Measurements from ENCODE around the gene FBXL16.
A peak's percentile ranks its signal among the peaks of the same experiment; 100 is the strongest.
"Not testable (repeated sequence)": the region's sequence is repeated elsewhere in the genome, so short reads cannot be mapped to it uniquely, and the experiment has no call there.

The FBXL16 gene

DNA sequence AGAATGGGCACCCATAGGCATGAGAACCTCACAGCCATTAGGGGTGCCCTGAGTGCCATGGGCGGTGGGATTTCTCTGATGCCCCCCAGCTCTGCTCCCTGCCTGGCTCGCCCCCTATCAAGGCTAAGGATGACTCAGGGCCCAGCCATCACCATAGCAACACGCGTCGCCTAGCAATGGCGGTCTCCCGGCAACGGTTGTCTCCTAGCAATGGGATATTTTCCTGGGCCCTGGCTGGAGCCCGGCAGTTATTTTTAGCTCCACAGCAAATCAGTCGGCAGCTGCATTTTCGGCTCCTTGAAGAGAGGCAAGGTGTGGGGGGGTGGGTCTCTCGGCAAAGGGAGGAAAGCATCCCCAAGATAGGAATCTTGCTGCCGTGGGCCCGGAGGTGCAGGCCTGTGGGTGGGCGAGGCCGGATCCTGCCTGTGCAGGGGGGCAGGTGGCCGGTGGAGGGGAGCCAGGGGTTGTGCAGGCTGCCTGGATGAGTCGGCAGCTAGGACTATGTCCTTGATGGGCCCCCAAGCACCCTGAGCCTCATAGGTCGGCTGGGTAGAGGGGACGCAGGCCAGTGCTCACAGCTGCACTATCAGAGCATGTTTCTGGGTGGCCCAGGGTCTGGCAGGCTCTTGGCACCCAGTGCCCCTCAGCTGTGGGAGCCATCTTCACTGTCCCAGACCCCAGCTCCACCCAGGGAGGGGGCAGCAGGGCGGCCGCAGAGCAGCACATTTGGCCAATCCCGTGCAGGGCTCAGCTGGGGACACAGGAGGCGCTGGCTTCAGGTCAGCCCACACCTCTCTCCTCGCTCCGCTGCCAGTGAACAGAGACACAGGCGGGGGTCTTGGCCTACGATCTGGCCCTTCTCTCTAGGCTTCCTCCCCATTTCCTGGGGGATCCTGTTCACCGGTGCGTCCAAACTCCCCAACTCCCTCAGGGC, 4.2 kb upstream of the FBXL16 start:
- DNase-seq, result no peak

GRCh38 chr16:708959-709358, 3.4 kb upstream of the FBXL16 start:
- no peak for DNase-seq

- DNase-seq, result no peak
Measured at GRCh38 chr16:708019-708418, 2.4 kb upstream of the FBXL16 start.

- no peak for DNase-seq
Measured at GRCh38 chr16:707062-707538, 1.5 kb upstream of the FBXL16 start.

- no peak for DNase-seq
Measured at GRCh38 chr16:706189-707061, 824 bp upstream of the FBXL16 start.

DNA sequence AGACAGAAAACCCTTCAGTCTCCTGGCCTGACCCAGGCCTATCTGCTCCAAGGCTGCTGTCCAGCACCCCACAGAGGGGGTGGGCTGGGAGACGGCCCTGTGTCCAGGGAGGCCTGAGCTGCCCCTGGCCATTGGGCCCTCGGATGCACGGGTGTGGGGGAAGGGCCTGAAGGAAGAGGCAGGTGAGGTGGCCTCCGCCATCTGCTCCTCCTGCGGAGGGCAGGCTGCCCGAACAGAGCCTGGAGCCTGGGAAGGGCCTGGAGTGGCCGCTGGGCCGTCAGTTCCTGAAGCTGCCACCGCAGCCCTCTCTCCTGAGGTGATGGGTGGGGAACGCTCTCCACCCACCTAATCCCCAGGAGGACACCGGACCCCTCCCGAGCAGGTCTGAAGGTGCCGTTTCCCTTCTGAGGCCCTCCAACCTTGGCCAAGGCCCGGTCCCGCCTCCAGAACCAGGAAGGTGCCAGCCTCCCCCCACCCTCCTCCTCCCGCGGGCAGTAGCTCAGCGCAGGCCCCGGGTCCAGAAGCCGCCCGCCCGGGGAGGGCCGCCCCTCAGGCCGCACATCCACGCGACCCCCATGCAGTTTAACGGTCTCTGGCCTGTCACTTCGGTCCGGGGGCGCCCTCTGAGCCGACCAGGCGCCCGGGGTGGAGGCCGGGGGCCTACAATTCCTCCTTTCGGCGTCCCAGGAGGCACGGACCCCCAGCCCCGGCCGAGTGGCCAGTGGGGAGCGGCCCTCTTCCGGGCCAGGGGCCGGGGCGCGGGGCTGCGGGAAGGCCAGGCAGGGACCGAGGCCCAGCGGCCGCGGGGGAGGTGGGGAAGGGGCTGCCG, 835 bp downstream of the FBXL16 start:
- DNase-seq, result no peak

DNA sequence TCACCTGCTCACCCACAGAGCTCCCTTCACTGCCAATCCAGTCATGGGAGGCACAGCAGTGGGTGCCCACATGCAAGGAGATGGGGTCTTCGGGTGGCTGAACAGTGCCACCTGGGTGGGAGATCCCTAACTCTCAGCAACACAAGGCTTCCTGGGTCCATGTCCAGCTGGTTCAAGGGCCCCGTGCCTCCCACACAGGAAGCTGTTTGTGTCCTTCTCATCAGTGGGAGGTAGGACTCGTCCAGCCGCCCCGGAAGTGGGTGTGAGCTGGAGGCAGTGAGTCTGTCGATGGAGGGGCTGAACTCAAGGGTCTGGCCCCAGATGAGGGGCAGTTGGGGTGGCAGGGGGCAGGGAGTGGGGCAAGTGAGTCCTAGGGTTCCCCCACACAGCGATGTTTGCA, 1.6 kb downstream of the FBXL16 start:
- no peak for DNase-seq

DNA sequence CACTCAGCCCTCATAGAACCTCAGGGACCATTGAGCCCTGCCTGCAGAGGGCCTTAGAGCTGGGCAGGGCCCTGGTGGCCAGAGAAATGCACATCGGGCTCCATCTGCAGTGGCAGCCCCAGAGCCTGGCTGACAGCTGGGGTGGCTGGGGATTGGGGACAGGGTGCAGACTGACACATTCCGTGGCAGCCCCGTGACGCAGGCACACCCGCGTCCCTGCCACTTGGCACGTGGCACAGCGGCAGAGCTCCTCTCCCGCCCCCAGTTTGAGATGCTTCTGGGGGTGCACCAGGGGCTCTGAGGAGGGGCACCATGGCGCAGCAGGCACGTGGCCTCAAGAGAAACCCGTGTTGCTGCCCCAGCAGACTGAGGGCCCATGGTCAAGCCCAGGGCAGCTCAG, 2.2 kb downstream of the FBXL16 start:
- no peak for DNase-seq

GRCh38 chr16:702341-702740, 3.3 kb downstream of the FBXL16 start:
- no peak for DNase-seq

- DNase-seq, result no peak
Measured at GRCh38 chr16:700684-701584, 4.7 kb downstream of the FBXL16 start.

DNA sequence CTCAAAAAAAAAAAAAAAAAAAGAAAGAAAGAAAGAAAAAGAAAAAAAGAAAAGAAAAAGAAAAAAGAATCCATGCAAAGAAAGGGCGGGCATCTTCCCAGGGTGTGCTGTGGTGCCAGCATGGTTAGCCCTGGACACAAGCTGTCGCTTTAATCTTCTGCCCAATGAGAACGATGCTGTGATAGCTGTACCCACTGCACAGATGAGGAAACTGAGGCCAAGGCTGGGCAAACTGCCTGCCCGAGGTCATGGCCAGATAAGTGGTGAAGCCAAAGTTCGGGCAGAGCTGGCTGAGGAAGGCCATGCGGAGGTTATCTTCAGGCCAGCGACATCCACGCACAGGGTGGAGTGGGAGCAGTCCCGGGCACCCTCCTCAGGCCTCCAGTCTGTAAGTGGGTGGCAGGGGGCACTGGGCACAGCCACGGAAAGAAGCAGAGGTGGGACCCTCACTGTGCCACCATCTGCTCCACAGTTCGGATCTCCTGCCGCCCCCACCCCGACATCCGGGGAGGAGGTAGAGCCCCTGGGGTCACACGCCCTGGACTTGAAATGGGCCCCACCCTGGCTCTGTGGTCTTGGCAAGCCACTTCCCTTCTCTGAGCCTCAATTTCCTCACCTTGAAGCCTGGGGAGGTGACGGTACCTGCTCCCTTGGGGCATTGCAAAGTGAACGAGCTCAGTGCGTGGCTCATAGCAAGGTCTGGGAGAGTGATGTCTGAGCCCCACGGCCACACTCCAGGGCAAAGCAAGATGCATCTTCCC, 6.5 kb downstream of the FBXL16 start:
- no peak for DNase-seq

DNA sequence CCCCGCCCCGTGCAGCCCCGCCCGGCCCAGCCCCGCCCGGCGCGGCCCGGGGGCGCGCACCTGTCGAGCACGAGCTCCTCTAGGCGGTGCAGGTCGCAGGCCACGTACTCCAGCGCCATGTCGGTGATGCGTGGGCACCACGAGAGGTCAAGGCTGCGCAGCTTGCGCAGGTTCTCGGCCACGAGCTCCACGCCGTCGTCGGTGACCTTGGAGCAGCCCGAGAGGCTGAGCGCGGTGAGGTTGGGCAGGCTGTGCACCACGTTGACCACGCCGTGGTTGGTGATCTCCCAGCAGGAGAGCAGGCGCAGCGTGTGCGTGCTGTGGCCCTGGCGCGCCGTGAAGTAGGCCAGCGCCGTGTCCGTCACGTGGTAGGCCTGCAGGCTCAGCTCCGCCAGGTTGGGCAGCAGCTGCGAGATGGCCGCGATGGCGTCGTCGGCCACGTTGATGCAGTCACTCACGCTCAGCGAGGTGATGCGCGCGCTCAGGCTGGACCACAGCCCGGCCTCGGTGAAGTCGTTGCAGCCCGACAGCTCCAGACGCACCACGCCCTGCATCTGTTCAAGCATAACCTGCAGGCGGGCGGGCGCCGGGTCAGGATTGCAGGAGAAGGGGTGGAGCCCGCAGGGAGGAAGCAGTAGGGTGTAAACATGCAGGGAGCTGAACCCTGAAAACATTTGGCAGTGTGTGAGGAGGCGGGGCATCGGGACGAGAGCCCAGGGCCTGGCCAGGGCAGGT, 10.1 kb downstream of the FBXL16 start:
- peak; percentile 87 for DNase-seq

- DNase-seq, result no peak
Measured at GRCh38 chr16:694863-695354, 10.7 kb downstream of the FBXL16 start.

DNA sequence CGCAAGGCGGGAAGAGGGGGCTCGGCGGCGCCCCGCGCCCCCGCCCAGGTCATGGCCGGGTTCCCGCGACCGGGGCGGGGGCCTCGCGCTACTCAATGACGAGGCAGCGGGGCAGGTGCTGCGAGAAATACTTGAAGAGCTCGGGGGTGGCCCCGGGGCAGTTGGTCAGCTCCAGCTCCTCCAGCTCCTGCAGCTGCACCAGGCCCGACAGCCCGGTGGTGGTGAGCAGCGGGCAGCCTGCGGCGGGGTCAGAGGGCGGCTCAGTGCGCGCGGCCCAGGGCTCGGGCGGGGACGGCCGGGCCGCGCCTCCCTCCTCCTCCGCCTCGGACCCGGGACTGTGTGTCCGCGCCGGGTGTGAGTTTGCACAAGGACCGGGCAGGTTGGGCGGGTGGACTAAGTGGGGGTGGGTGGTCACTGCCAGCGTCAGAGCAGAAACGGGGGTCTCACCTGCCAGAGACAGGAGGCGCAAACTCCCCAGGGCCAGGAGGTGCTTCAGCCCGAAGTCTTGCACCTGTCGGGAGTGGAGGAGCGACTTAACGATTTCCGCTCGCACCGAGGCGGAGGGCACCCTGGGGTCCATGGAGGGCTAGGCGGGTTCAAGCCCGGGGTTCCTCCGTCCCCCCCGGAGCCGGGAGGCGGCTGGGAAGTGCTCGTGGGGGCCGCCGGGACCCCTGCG, 11.3 kb downstream of the FBXL16 start:
- no peak for DNase-seq

GRCh38 chr16:693766-694165, 11.8 kb downstream of the FBXL16 start:
- DNase-seq, result no peak

DNA sequence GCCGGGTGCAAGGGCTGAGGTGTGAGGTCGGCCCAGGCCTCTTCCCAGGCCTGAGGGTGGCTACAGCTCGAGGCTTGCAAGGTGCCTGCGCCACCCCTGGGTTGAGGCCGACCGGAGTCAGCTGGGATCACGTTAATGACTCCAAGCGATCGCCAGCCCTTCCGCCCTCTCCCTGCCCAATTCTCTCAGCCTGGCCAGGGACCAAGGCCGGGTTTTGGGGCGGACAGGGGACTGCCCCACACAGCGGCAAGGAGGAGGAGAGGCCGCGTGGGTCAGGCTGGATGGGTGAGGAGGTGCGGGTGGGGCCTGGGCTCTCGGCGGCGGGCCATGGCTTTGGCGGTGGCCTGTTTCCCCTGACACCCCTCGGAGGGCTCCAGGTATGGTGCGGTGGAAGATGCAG, 12.2 kb downstream of the FBXL16 start:
- no peak for DNase-seq

- DNase-seq, result no peak
Measured at GRCh38 chr16:692356-693108, 13.1 kb downstream of the FBXL16 start.

- not testable (repeated sequence) for DNase-seq
Measured at GRCh38 chr16:691242-691641, 14.4 kb downstream of the FBXL16 start.
